ENCODE data around the gene NPAS1.

NPAS1 gene

GRCh38 chr19:47018923-47019322 is 714 bp upstream of the NPAS1 start:
- H3K27me3 ChIP-seq, result peaks cover 0 to 38% of the 10 kb centered on the region in 2 donors

GRCh38 chr19:47020132-47020805 is 632 bp downstream of the NPAS1 start:
- no peak for TF ChIP-seq CTCF (IDR thresholded peaks at IDR 0.05)
- Histone ChIP-seq H3K27me3 (peaks cover 0 to 49% of the 10 kb centered on the region in 2 donors), H3K9me3 (no peaks in the 10 kb centered on the region), H3K4me3 (peak overlapping the region; percentile 17 to 43), H3K27ac (no peak overlapping the region), H3K4me1 (peaks cover 0 to 46% (median 30%) of the 10 kb centered on the region in 4 donors), H3K36me3 (no peaks in the 10 kb centered on the region)
- intact Hi-C loops (cut with DNase I; ENCODE audit: low total_unique reads), result loop anchor here (10.0 kb wide), 1 partner anchor 105 kb away; no protein-coding TSS in a partner anchor
- no peak for DNase-seq

More at GRCh38 chr19:47018923-47019322, 714 bp upstream of the NPAS1 start:
- Histone ChIP-seq H3K4me3 (no peak overlapping the region), H3K27ac (no peak overlapping the region), H3K9me3 (no peaks in the 10 kb centered on the region), H3K36me3 (no peaks in the 10 kb centered on the region), H3K4me1 (peaks cover 0 to 46% (median 30%) of the 10 kb centered on the region in 4 donors)
- TF ChIP-seq CTCF (IDR thresholded peaks at IDR 0.05), result no peak
- no peak for DNase-seq
- intact Hi-C loops (cut with DNase I; ENCODE audit: low total_unique reads), result no loop called here

GRCh38 chr19:47020992-47021496 is 1.4 kb downstream of the NPAS1 start:
- Histone ChIP-seq H3K9me3 (no peaks in the 10 kb centered on the region), H3K27me3 (peaks cover 0 to 56% of the 10 kb centered on the region in 2 donors), H3K4me3 (peak overlapping the region; percentile 17 to 43), H3K27ac (no peak overlapping the region), H3K36me3 (no peaks in the 10 kb centered on the region), H3K4me1 (peaks cover 0 to 46% (median 30%) of the 10 kb centered on the region in 4 donors)
- intact Hi-C loops (cut with DNase I; ENCODE audit: low total_unique reads), result loop anchor here (10.0 kb wide), 1 partner anchor 104 kb away; no protein-coding TSS in a partner anchor
- TF ChIP-seq CTCF (IDR thresholded peaks at IDR 0.05), result no peak
- DNase-seq, result no peak

- DNase-seq, result no peak
- intact Hi-C loops (cut with DNase I; ENCODE audit: low total_unique reads), result loop anchor here (10.0 kb wide), 1 partner anchor 103 kb away; no protein-coding TSS in a partner anchor
- Histone ChIP-seq H3K27ac (no peak overlapping the region), H3K27me3 (peaks cover 0 to 62% of the 10 kb centered on the region in 2 donors), H3K9me3 (no peaks in the 10 kb centered on the region), H3K36me3 (no peaks in the 10 kb centered on the region), H3K4me3 (peak overlapping the region in 1 of 2 donors; percentile 43), H3K4me1 (peaks cover 0 to 46% (median 30%) of the 10 kb centered on the region in 4 donors)
- TF ChIP-seq CTCF (IDR thresholded peaks at IDR 0.05), result no peak
Measured at GRCh38 chr19:47021536-47022139, 2.0 kb downstream of the NPAS1 start.

- Histone ChIP-seq H3K27me3 (peaks cover 0 to 67% of the 10 kb centered on the region in 2 donors), H3K4me1 (peaks cover 0 to 46% (median 30%) of the 10 kb centered on the region in 4 donors), H3K27ac (no peak overlapping the region), H3K9me3 (no peaks in the 10 kb centered on the region), H3K4me3 (no peak overlapping the region), H3K36me3 (no peaks in the 10 kb centered on the region)
- intact Hi-C loops (cut with DNase I; ENCODE audit: low total_unique reads), result loop anchor here (10.0 kb wide), 1 partner anchor 103 kb away; no protein-coding TSS in a partner anchor
- no peak for TF ChIP-seq CTCF (IDR thresholded peaks at IDR 0.05)
- DNase-seq, result no peak
Measured at GRCh38 chr19:47022140-47022536, 2.5 kb downstream of the NPAS1 start.

Measured in tibial artery (tissue), 4 donors.